RCC 7860 (cell line): ENCODE data around the gene MYO18A.
"Not testable (repeated sequence)": the region's sequence is repeated elsewhere in the genome, so short reads cannot be mapped to it uniquely, and the experiment has no call there.

Experiments used
- DNase-seq: peaks from one replicate; pipeline ENCODE4 v3.0.0-alpha.2; 2015; ENCODE audit warnings: low spot score
- FAIRE-seq: peaks from 2 replicates; lab custom pipeline; 2012; peaks lifted over from hg19 to GRCh38; lab: Jason Lieb, UNC

The MYO18A gene

GRCh38 chr17:29195465-29196081, 15.4 kb upstream of the MYO18A start:
- DNase-seq (no peak), FAIRE-seq (no peak)

- FAIRE-seq (no peak), DNase-seq (no peak)
Measured at GRCh38 chr17:29194669-29195068, 14.5 kb upstream of the MYO18A start.

GRCh38 chr17:29193146-29193545, 12.9 kb upstream of the MYO18A start:
- DNase-seq = no peak
- FAIRE-seq = no peak

DNA sequence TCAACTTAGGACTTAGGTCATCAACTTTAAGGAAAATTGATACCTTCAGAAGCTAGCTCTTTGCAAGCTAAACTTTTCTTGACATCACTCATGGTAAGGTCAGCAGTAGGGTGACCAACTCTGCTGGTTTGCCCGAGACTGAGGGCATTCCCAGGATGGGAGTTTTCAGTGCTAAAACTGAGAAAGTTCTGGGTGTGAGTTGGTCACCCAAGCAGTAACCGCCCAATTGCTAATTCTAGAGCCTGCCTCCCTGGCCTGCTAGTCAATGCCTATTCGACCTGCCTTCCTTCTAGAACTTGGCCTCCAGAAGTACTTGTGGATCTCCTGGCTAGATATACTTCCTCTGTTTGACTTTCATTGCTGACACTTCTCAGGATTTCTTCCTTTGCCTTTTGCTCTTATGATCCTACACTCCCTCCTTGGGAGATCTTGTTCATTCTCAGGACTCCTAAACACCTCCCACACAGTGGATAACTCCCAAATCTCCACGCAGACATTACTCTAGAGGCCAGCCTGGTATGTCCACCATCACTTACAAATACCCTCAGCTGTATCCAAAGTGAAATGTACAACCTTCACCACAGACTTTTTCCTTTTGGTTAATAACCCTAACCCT, 10.5 kb upstream of the MYO18A start:
- FAIRE-seq (no peak), DNase-seq (no peak)

DNA sequence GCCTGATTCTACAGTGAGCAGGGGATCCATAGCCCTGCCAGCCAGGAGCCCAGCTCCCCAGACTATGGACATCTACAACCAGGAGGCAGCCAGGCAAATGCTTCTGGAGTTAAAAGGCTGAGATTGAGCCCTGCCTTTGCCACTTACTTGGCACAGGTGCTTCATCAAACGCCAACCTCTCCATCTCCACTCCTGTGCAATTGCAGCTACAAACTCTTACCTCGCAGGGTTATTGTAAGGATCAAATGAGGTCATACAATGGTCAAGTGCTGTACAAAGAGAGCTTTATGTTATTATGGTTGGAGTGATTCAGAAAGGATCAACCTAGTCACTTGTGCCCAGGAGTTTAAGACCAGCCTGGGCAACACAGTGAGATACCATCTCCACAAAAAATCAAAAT, 9.8 kb upstream of the MYO18A start:
- no peak for FAIRE-seq

GRCh38 chr17:29189355-29189754, 9.2 kb upstream of the MYO18A start:
- FAIRE-seq (no peak), DNase-seq (no peak)

More for the DNA sequence above, 9.8 kb upstream of the MYO18A start:
- no peak for DNase-seq

DNA sequence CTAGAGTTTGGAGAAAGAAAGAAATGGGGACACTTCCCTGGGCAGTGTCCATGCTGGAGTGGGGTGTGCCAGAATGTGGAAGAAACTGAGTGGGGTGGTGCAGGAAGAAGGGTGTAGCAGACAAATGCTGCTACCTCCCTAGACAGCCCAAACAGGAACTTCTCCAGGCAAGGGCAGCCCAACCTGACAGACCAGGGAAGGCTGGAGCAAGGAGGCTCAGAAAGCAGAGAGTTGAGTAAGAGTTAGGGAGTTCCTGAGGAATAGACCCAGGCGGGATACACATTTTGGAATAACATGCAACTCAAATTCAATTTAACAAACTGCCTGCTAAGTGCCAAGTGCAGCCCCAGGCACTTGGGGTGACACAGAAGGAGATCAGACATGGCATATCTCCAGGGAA, 1.0 kb upstream of the MYO18A start:
- no peak for DNase-seq
- no peak for FAIRE-seq

DNA sequence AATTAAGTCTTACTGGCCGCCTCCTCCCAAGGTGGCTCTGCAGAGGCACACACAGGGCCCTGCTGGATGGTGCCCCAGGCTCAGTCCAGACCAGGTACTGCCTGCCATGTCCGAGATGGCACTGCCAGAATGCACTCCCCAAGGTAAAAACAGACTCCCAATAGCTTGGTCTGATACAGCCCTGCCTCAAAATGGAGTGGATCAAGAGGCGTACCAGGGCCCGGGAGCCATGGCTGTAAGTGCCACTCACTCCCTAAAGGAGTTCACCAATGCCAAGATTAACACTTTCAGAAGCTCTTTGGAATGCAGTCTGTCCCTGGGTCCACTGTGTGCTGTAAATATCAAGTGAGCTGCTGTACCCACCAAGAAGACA, 576 bp upstream of the MYO18A start:
- no peak for FAIRE-seq

GRCh38 chr17:29179232-29180033, 765 bp downstream of the MYO18A start:
- DNase-seq = no peak
- FAIRE-seq = no peak

More for the DNA sequence above, 576 bp upstream of the MYO18A start:
- no peak for DNase-seq

DNA sequence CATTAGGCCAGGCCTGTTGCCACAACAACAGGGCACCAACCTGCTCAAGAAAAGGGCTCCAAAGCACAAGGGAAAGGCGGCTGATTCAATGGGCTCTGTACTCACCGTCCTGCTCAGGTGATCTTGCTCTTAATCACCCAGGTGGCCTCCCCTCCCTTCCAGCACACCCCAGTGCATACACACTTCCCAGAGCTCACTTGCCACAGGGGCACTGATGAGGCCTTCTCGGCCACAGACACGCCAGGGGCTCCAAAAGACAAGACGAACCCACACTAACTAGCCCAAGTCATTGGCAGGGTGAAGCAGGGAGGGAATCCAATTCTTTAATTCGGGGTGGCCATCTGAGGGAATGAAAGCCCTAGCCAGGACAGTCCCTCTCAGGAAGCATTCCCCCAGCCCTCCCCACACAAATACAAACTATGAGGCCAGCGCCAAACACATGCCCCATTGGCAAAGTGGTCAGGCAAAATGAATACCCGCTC, 1.4 kb downstream of the MYO18A start:
- DNase-seq = no peak
- FAIRE-seq = no peak

DNA sequence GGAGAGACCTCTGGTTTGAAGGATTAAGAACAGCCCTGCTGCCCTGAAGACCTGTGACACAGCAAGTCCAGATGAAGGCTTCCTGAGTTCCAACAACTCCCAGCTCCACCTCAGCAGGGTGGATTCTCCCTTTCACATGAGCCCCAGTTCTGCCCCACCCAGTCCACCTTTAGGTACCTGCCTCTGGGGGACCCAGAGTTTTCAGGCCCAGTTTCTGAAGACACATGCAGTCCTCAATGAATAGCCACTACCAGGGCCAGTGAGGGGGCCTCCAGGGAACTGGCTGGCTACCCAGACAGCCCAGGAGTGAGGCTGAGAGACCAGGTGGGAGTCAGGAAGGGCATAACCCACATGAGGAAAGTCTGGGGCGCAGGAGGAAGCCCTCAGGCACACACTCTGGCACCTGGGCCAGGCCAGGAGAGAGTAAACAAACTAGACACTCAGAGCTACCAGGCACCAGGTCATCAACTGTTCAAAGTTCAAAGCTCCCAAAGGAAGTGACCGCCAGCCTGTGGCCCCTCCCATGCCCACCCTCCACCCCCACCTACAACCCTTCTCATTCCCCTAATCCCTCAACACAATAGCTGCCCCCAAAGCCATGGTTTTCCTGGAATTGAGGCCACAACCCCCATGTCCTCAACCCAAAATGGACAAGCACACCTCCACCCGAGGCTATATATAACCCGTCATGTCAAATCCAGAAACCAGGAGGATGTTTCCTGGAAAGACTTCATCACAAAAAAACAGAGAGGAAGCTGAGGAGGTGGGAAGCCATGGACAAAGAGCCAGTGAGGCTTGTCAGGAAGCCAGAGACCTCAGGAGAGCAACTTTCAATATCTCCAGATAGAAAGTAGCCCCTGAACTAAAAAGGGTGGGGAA, 2.1 kb downstream of the MYO18A start:
- no peak for FAIRE-seq
- no peak for DNase-seq

- DNase-seq = no peak
- FAIRE-seq = no peak
Measured at GRCh38 chr17:29177541-29177870, 2.7 kb downstream of the MYO18A start.

DNA sequence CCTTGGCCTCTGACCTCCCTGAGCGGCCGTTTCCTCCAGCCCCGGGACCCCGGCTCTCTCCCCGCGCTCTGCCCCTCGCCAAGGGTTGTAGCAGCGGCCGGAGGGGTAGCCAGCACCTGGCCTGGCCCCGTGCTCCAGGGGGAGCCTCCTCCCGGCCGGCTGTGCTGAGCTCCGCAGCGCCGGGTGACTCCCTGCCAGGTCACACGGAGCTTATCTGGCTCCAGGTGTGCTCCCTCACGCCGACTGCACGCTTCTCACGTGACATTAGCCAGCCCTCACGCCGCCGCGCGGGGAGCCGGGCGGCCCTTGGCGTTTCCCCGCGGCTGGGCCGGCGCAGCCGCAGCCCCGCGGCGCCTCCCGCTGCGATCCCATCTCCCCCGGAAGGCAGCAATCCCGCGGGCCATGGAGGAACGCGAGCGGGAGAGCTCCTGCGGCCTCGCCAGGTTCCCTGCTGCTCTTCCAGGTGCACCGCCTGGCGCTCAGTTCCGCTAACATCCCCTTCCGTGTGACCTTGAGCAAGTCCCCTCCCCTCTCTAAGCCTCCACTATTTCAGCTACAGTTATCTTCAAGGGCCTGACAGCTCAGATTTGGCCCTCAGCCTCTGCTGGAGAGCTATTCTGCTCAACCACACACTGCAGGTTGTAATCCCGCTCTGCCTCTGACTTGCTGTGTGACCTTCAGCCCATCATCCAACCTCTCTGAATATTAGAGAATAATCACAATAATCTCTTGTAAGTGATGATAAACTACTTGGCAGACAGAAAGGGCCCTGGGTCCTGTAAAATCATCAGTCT, 3.4 kb downstream of the MYO18A start:
- DNase-seq (no peak), FAIRE-seq (no peak)

DNA sequence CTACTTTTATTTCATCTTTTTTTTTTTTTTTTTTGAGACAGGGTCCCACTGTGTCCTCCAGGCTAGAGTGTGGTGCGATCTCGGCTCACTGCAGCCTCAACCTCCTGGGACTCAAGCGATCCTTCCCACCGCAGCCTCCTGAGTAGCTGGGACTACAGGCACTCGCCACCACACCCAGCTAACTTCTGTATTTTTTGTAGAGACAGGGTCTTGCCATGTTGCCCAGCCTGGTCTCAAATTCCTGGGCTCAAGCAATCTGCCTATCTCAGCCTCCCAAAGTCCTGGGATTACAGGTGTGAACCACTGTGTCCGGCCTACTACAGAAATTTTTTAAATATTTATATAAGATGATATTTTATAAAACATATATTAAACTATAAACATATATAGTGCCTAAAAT, 4.8 kb downstream of the MYO18A start:
- DNase-seq (no peak), FAIRE-seq (no peak)

DNA sequence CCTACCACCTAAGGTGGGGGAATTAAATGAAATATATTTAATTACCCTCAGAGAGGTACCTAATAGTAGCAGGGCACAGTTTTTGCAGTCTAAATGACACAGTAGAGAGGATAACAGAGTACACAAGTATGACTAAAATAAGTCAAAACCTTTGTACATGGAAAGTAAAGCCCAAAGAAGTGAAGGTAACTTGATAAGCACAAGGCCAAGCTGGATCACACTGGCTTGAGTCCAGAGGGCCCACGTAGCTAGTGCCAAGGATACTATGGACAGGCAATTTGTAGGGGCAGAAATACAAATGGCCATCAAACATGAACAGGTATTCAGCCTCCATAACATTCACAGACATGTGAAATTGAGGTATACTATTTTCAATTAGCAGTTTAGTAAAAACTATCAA, 7.6 kb downstream of the MYO18A start:
- FAIRE-seq (no peak), DNase-seq (no peak)

DNA sequence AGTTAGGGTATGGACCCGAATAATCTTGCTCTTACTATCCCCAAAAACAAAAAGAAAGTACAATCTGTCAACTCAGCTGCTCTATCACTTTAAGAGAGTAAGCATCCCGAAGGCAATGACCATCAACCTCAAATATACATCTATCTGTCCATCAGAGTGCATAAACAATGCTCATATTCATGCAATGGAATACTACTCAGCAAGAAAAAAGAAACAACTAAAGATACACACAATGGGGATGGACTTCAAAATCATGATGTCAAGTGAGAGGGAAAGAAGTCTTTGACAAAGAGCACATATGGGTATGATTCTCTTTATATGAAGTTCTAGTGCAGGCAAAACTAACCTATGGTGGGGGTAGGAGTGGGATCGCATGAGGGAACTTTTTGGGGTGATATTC, 9.5 kb downstream of the MYO18A start:
- no peak for DNase-seq
- no peak for FAIRE-seq

- DNase-seq (no peak), FAIRE-seq (no peak)
Measured at GRCh38 chr17:29169806-29170591, 10.2 kb downstream of the MYO18A start.

- not testable (repeated sequence) for DNase-seq, FAIRE-seq
Measured at GRCh38 chr17:29168759-29169126, 11.5 kb downstream of the MYO18A start.

DNA sequence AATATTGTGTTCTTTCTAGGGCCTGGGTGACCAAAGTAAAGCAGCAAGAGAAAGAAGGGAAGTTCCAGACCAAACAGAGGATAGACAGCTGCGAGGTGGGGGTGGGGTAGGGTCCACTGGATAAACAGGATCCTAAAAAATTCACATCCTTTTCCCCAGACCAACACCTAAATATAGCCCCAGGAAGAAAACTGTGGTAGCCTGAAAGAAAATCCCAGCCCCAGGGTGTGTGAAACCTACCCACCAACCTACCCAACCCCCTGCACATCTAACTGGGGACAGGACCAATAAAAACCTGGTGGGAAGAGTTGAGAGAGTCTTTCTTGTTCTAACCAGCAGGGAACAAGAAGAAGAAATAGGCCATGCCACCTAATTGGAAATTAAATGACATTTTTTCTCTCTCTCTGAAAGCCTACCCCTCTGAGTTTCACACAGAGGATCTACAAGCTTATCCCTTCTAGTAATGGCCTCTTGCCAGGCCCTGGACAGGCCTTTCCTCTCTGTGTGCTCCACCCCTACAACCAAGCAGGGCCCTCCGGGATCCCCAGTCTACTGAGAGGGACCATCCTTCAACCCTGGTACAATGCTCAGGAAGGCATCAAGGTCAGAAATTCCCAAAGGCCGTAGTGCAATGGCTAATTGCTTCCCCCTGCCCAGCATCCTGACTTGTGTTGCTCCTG, 12.0 kb downstream of the MYO18A start:
- DNase-seq = no peak
- no peak for FAIRE-seq
